HPDE6-E6E7 (cell line): Measurements from ENCODE around the gene MMD.

Experiments
- DNase-seq: peaks from one replicate; pipeline ENCODE4 v3.0.0; 2011; ENCODE audit warnings: missing footprints; ENCODE audit errors: extremely low spot score

Gene MMD

DNA sequence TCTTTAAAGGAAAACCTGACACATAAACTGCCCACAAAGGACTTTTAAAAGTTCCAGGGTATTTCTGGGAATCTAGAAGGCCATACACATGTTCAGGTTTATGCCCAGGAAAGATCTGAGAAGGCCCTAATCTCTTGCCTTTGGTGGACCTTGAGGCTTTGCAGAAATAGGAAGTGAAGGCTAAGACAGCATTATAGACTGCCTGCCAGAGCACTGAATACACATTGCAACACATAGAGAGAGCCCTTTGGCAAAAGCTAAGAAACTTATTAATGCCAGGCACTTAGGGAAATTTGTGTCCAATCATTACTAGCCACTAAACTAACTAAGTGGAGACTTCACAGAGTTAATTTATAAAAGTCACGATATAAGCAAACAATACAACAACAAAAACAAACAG, 70.4 kb downstream of the MMD start:
- DNase-seq = no peak

GRCh38 chr17:55350825-55351205, 70.8 kb downstream of the MMD start:
- DNase-seq = no peak

- peak; percentile 27 for DNase-seq
These were observed 72.8 kb downstream of the MMD start for GRCh38 chr17:55348749-55349354.

DNA sequence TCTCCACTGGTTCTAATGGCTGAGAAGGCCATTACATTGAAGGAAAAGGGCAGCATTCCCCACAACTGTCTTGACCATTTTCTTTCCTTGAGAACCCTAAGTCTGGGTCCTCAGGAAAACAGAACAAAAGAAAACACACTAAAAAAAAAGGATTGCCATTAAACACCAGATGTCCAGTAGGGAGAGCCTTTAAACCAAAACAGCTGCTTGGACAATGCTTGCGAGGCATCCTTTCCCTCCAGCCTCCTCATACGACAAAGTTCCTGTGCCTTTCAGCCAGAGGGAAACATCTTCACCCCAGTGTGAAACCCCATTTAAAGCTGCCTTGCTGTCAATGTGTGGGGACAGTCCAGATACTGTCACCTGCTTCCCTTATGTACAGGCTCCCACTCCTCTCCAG, 74.3 kb downstream of the MMD start:
- DNase-seq = no peak

DNA sequence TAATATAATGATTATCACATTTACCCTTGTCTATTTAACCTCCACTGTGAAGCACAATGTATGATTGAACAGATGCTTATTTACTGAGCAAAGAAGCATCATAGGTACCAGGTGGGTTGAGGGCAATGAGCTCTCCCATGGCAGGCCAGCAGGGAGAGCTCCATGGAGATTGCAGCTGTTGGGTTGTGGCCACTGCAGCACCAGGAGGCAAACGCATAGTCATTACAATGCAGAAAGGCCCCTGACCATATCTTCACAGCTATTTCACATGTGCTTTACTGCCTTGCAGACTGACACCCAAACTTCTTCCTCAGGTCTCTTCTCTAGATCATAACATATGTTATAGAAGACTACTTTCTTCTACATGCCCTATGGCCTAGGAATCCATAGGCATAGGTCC, 75.0 kb downstream of the MMD start:
- no peak for DNase-seq

DNA sequence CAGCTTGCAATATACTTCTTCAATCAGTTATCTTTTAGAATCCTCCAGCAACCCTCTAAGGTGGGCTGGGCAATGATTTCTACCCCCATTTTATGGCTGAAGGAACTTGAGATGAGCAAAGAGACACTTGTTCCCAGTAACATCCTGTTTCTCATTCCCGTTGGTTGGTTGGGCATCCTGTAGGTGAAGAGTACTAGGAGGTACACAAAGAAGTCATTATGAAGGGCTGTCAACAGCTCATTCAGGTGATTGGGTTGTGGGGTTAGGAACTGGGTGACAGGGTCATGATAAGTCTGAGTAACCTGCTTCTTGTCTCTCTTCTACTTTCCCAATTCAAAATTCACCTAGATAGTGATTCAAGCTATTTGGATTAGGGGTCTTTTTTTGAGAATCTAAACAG, 76.5 kb downstream of the MMD start:
- DNase-seq = no peak

- no peak for DNase-seq
These were observed 77.1 kb downstream of the MMD start for GRCh38 chr17:55344514-55344997.

GRCh38 chr17:55343900-55344513, 77.6 kb downstream of the MMD start:
- no peak for DNase-seq

- no peak for DNase-seq
These were observed 78.6 kb downstream of the MMD start for GRCh38 chr17:55342800-55343585.
